Esophagus muscularis mucosa (tissue), 4 donors: ENCODE measurements around the gene SLC39A11.

Experiments
- EP300 ChIP-seq: sonication (generic); formaldehyde crosslinking; IDR thresholded peaks from one replicate; pipeline ENCODE4 v1.6.1; 2017; ENCODE audit warnings: antibody characterized with exemption
- POLR2A ChIP-seq: fragments of 450-650 bp; IDR thresholded peaks from one replicate; pipeline ENCODE4 v1.6.1; 2017; ENCODE audit warnings: antibody characterized with exemption, moderate library complexity, mild to moderate bottlenecking, low read depth
- POLR2AphosphoS5 ChIP-seq, 2 donors: sonication (generic); formaldehyde crosslinking; IDR thresholded peaks; one replicate each; pipeline ENCODE4 v1.6.1; 2017; ENCODE audit warnings: antibody characterized with exemption in 2 of 2
- TF ChIP-seq, protein P1 (sequence below), 3 experiments: fragments of 200-600 bp in 2 of 3; fragments of 450-650 bp in 1 of 3; sonication (generic) in 2 of 3; IDR thresholded peaks; one replicate each; pipeline ENCODE4 v1.5.1; 2017 to 2019; ENCODE audit warnings: antibody characterized with exemption in 3 of 3, mild to moderate bottlenecking in 2 of 3, moderate library complexity in 1 of 3

DNA sequence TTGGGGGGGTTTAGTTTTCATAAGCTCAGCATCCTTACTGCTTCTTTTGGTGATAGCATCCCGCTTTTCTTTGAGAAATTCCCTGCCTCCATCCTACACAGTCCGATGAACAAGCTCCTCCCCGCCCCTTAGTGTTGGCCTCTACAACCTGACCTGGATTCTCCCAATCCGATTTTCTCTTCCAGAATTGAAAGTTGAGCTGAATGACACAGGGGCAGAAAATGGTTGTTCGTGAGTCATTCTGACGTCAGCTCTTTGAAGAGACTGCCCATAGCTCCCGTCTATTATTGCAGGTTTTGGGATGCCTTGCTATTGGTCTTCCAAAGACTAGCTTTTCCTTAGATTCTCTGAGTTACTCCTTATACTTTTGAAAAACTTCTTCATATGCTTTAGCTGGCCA is 279.7 kb downstream of the SLC39A11 start:
- TF ChIP-seq, protein P1, sequence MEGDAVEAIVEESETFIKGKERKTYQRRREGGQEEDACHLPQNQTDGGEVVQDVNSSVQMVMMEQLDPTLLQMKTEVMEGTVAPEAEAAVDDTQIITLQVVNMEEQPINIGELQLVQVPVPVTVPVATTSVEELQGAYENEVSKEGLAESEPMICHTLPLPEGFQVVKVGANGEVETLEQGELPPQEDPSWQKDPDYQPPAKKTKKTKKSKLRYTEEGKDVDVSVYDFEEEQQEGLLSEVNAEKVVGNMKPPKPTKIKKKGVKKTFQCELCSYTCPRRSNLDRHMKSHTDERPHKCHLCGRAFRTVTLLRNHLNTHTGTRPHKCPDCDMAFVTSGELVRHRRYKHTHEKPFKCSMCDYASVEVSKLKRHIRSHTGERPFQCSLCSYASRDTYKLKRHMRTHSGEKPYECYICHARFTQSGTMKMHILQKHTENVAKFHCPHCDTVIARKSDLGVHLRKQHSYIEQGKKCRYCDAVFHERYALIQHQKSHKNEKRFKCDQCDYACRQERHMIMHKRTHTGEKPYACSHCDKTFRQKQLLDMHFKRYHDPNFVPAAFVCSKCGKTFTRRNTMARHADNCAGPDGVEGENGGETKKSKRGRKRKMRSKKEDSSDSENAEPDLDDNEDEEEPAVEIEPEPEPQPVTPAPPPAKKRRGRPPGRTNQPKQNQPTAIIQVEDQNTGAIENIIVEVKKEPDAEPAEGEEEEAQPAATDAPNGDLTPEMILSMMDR (IDR thresholded peaks at IDR 0.05): no peak
- TF ChIP-seq EP300 (no peak), POLR2A (no peak), POLR2AphosphoS5 (IDR thresholded peaks at IDR 0.05) (no peak)
